Smooth muscle cell (in vitro differentiated cells): Measurements from ENCODE around the gene CMTR2. TPM values are rescaled to one million over a fixed set of nuclear protein-coding genes. Genes with fewer than 3 reads are reported as not detected.

Source experiments
- DNase-seq: peaks from one replicate; lab custom pipeline; 2025; ENCODE audit not compliant: unreplicated experiment; lab: John Stamatoyannopoulos, UW
- H2AFZ ChIP-seq: fragments of 200-600 bp; sonication (generic); 2 replicates; pipeline ENCODE4 v1.6.0; 2016; ENCODE audit warnings: antibody characterized with exemption, low read depth, mild to moderate bottlenecking
- H3F3A ChIP-seq: fragments of 200-600 bp; sonication (generic); 2 replicates; pipeline ENCODE4 v1.6.0; 2017; ENCODE audit warnings: antibody characterized with exemption, low read depth
- H3K27ac ChIP-seq: fragments of 200-600 bp; sonication (generic); 2 replicates; pipeline ENCODE4 v1.5.1; 2016; ENCODE audit warnings: low read depth, mild to moderate bottlenecking
- H3K27me3 ChIP-seq: fragments of 200-600 bp; sonication (generic); 2 replicates; pipeline ENCODE4 v1.6.1; 2016; ENCODE audit warnings: low read depth, mild to moderate bottlenecking
- H3K36me3 ChIP-seq: fragments of 200-600 bp; sonication (generic); 2 replicates; pipeline ENCODE4 v1.5.1; 2016; ENCODE audit warnings: low read depth
- H3K4me1 ChIP-seq: fragments of 200-600 bp; sonication (generic); 2 replicates; pipeline ENCODE4 v1.5.1; 2016; ENCODE audit warnings: low read depth
- H3K4me2 ChIP-seq: fragments of 200-600 bp; sonication (generic); 2 replicates; pipeline ENCODE4 v1.6.0; 2016; ENCODE audit warnings: mild to moderate bottlenecking
- H3K4me3 ChIP-seq: fragments of 200-600 bp; sonication (generic); 2 replicates; pipeline ENCODE4 v1.5.1; 2016; ENCODE audit warnings: mild to moderate bottlenecking
- H3K79me2 ChIP-seq: fragments of 200-600 bp; sonication (generic); 2 replicates; pipeline ENCODE4 v1.6.0; 2016; ENCODE audit warnings: low read depth, mild to moderate bottlenecking
- H3K9ac ChIP-seq: fragments of 200-600 bp; sonication (generic); 2 replicates; pipeline ENCODE4 v1.6.0; 2016; ENCODE audit warnings: low read depth
- H3K9me3 ChIP-seq: fragments of 200-600 bp; sonication (generic); replicated peaks from 2 replicates; pipeline ENCODE4 v1.5.1; 2016; ENCODE audit warnings: low read depth
- H4K20me1 ChIP-seq: fragments of 200-600 bp; sonication (generic); 2 replicates; pipeline ENCODE4 v1.6.0; 2016; ENCODE audit warnings: low read depth
- WGBS: methylation state at CpG from one replicate; pipeline ENCODE4 v1.1.7; 2016; ENCODE audit warnings: low lambda C conversion rate; 5-methylcytosine and 5-hydroxymethylcytosine counted together
- polyA plus RNA-seq: library from polyadenylated mRNA; unstranded; fragments of >200 nt; fragmentation: Nextera tagmentation; extraction: Ambion mirVana; gene quantifications from 2 replicates; pipeline ENCODE4 v1.2.1, GENCODE V29; 2016
- total RNA-seq: library from RNA; depleted of rRNA; stranded (reverse); fragments of >200 nt; gene quantifications from 2 replicates; pipeline ENCODE4 v1.2.3, GENCODE V29; 2014
- TF ChIP-seq, protein P1 (sequence below): fragments of 200-600 bp; sonication (generic); IDR thresholded peaks from 2 replicates; pipeline ENCODE4 v1.5.1; 2017; ENCODE audit warnings: borderline replicate concordance, mild to moderate bottlenecking, antibody characterized with exemption; ENCODE audit not compliant: insufficient read depth, poor library complexity, severe bottlenecking

The CMTR2 gene
- total and polyA plus RNA-seq, 2 experiments from 2014 or later: 7.0 to 26.0 TPM

- Histone ChIP-seq H3K4me2 (peak overlapping the region; percentile 94), H3K9ac (peak overlapping the region; percentile 93), H4K20me1 (peaks cover 17% of the 10 kb centered on the region), H3K36me3 (peaks cover 3% of the 10 kb centered on the region), H3K79me2 (peaks cover 22% of the 10 kb centered on the region), H3K27ac (peak overlapping the region; percentile 97), H3K4me1 (peaks cover 17% of the 10 kb centered on the region), H3K4me3 (peak overlapping the region; percentile 73), H2AFZ (peak overlapping the region; percentile 78), H3K27me3 (no peaks in the 10 kb centered on the region), H3K9me3 (no peaks in the 10 kb centered on the region), H3F3A (peaks cover 3% of the 10 kb centered on the region)
- WGBS: 68% methylated on average over 3 of the region's 3 CpGs
- TF ChIP-seq, protein P1, sequence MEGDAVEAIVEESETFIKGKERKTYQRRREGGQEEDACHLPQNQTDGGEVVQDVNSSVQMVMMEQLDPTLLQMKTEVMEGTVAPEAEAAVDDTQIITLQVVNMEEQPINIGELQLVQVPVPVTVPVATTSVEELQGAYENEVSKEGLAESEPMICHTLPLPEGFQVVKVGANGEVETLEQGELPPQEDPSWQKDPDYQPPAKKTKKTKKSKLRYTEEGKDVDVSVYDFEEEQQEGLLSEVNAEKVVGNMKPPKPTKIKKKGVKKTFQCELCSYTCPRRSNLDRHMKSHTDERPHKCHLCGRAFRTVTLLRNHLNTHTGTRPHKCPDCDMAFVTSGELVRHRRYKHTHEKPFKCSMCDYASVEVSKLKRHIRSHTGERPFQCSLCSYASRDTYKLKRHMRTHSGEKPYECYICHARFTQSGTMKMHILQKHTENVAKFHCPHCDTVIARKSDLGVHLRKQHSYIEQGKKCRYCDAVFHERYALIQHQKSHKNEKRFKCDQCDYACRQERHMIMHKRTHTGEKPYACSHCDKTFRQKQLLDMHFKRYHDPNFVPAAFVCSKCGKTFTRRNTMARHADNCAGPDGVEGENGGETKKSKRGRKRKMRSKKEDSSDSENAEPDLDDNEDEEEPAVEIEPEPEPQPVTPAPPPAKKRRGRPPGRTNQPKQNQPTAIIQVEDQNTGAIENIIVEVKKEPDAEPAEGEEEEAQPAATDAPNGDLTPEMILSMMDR: no peak
- no peak for DNase-seq
These were observed 1.3 kb downstream of the CMTR2 start for GRCh38 chr16:71287911-71288310.

- Histone ChIP-seq H3K9ac (no peak overlapping the region), H3K27ac (peak overlapping the region; percentile 97), H3K27me3 (no peaks in the 10 kb centered on the region), H4K20me1 (peaks cover 22% of the 10 kb centered on the region), H3K79me2 (peaks cover 22% of the 10 kb centered on the region), H3F3A (peaks cover 3% of the 10 kb centered on the region), H3K4me3 (peak overlapping the region; percentile 73), H3K4me1 (peaks cover 17% of the 10 kb centered on the region), H3K9me3 (no peaks in the 10 kb centered on the region), H2AFZ (no peak overlapping the region), H3K4me2 (peak overlapping the region; percentile 94), H3K36me3 (peaks cover 3% of the 10 kb centered on the region)
- TF ChIP-seq, protein P1: no peak
- no peak for DNase-seq
- WGBS: 90% methylated on average over 2 of the region's 2 CpGs
These were observed 1.7 kb downstream of the CMTR2 start for GRCh38 chr16:71287454-71287853.

GRCh38 chr16:71283612-71284011 lies 5.6 kb downstream of the CMTR2 start:
- H3K9ac ChIP-seq: no peak overlapping the region
- no peak overlapping the region for H3K27ac ChIP-seq
- peaks cover 22% of the 10 kb centered on the region for H3K79me2 ChIP-seq
- peaks cover 25% of the 10 kb centered on the region for H4K20me1 ChIP-seq
- peaks cover 3% of the 10 kb centered on the region for H3K36me3 ChIP-seq
- no peak for DNase-seq
- 91% methylated on average over 2 of the region's 2 CpGs for WGBS
- H3K9me3 ChIP-seq: no peaks in the 10 kb centered on the region
- no peaks in the 10 kb centered on the region for H3K27me3 ChIP-seq
- TF ChIP-seq, protein P1: no peak
- H3K4me3 ChIP-seq: no peak overlapping the region
- peaks cover 3% of the 10 kb centered on the region for H3F3A ChIP-seq
- no peak overlapping the region for H3K4me2 ChIP-seq
- H3K4me1 ChIP-seq: peaks cover 10% of the 10 kb centered on the region
- no peak overlapping the region for H2AFZ ChIP-seq

DNA sequence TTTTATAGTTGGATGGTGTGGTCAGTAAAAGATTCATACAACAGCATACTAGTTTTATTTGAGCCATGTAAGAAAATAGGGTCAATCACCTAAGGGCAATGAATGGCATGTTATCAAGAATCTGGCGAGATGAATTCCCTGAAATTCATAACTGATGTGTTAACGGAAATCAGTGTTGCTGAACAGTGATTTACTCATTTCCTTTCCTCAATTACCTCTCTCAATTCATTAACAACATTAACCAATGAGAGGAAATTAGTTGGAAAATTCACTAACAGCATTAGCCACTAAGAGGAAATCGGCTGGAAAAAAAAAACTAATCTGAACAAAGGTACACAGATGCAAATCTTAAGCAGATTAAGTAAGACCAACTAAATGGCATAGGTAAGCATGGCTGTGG lies 6.3 kb downstream of the CMTR2 start:
- peaks cover 22% of the 10 kb centered on the region for H3K79me2 ChIP-seq
- 97% methylated on average over 3 of the region's 3 CpGs for WGBS
- peaks cover 25% of the 10 kb centered on the region for H4K20me1 ChIP-seq

More for the DNA sequence above, 6.3 kb downstream of the CMTR2 start:
- Histone ChIP-seq H3K27ac (no peak overlapping the region), H3K36me3 (peaks cover 3% of the 10 kb centered on the region), H3F3A (no peaks in the 10 kb centered on the region), H2AFZ (no peak overlapping the region), H3K9ac (no peak overlapping the region), H3K27me3 (no peaks in the 10 kb centered on the region), H3K4me2 (no peak overlapping the region), H3K4me3 (no peak overlapping the region), H3K9me3 (no peaks in the 10 kb centered on the region), H3K4me1 (peaks cover 6% of the 10 kb centered on the region)
- TF ChIP-seq, protein P1: no peak
- no peak for DNase-seq
